Nephron (organoid): ENCODE results near the gene BMPR2.
"Not testable (repeated sequence)": the region's sequence is repeated elsewhere in the genome, so short reads cannot be mapped to it uniquely, and the experiment has no call there.

Experiments used
- H3K27ac Mint-ChIP-seq, 3 experiments: 2 replicates each; pipeline ENCODE4 v1.8.0; 2020; ENCODE audit warnings: mixed read lengths in 3 of 3, mild to moderate bottlenecking in 2 of 3, moderate library complexity in 1 of 3
- H3K27me3 Mint-ChIP-seq: 2 replicates; pipeline ENCODE4 v1.8.0; 2021; ENCODE audit warnings: low read depth, mild to moderate bottlenecking, moderate library complexity, mixed read lengths
- H3K36me3 Mint-ChIP-seq: 2 replicates; pipeline ENCODE4 v1.8.0; 2020; ENCODE audit warnings: low read depth, mixed read lengths
- H3K4me1 Mint-ChIP-seq: 2 replicates; pipeline ENCODE4 v1.8.0; 2020; ENCODE audit warnings: mixed read lengths
- H3K4me3 Mint-ChIP-seq, 3 experiments: 2 replicates each; pipeline ENCODE4 v1.8.0; 2020; ENCODE audit warnings: mild to moderate bottlenecking in 3 of 3, mixed read lengths in 3 of 3, moderate library complexity in 2 of 3
- H3K9me3 Mint-ChIP-seq: 2 replicates; pipeline ENCODE4 v1.8.0; 2020; ENCODE audit warnings: mixed read lengths
- TF ChIP-seq, protein P1 (sequence below), 3 experiments: fragments of 200-600 bp; sonication (generic); IDR thresholded peaks; one replicate each; pipeline ENCODE4 v1.5.0; 2021; ENCODE audit warnings: antibody characterized with exemption in 3 of 3; ENCODE audit not compliant: unreplicated experiment in 3 of 3

BMPR2 gene

DNA sequence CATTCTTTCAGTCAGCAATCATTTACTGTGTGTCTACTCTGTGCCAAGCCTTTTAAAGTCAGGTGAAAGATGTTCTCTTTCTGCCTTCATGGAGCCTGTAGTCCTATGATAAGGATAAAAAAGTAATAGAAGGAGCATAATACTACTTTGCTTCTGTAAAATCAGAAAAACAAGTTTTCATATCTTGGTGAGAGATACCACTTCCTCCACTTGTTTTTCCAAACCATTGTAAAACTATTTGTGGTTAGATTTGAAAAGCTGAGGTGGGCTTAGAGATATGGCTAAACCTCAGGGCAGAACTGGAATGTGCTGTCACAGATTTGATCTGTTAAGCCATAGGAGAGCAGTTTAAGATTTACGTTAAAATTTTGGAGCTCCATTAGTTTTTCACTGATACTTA, 153.9 kb downstream of the BMPR2 start:
- Mint-ChIP-seq H3K36me3 (peaks cover 50% of the 10 kb centered on the region), H3K4me3 (no peak overlapping the region), H3K9me3 (no peaks in the 10 kb centered on the region), H3K27me3 (no peaks in the 10 kb centered on the region), H3K4me1 (no peaks in the 10 kb centered on the region), H3K27ac (no peak overlapping the region)
- TF ChIP-seq, protein P1, sequence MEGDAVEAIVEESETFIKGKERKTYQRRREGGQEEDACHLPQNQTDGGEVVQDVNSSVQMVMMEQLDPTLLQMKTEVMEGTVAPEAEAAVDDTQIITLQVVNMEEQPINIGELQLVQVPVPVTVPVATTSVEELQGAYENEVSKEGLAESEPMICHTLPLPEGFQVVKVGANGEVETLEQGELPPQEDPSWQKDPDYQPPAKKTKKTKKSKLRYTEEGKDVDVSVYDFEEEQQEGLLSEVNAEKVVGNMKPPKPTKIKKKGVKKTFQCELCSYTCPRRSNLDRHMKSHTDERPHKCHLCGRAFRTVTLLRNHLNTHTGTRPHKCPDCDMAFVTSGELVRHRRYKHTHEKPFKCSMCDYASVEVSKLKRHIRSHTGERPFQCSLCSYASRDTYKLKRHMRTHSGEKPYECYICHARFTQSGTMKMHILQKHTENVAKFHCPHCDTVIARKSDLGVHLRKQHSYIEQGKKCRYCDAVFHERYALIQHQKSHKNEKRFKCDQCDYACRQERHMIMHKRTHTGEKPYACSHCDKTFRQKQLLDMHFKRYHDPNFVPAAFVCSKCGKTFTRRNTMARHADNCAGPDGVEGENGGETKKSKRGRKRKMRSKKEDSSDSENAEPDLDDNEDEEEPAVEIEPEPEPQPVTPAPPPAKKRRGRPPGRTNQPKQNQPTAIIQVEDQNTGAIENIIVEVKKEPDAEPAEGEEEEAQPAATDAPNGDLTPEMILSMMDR (IDR thresholded peaks at IDR 0.05; ENCODE audit: unreplicated experiment in 3 of 3), result no peak

DNA sequence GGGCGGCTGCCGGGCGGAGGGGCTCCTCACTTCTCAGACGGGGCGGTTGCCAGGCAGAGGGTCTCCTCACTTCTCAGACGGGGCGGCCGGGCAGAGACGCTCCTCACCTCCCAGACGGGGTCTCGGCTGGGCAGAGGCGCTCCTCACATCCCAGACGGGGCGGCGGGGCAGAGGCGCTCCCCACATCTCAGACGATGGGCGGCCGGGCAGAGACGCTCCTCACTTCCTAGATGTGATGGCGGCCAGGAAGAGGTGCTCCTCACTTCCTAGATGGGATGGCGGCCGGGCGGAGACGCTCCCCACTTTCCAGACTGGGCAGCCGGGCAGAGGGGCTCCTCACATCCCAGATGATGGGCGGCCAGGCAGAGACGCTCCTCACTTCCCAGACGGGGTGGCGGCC, 159.2 kb downstream of the BMPR2 start:
- peaks cover 11% of the 10 kb centered on the region for H3K4me1 Mint-ChIP-seq

DNA sequence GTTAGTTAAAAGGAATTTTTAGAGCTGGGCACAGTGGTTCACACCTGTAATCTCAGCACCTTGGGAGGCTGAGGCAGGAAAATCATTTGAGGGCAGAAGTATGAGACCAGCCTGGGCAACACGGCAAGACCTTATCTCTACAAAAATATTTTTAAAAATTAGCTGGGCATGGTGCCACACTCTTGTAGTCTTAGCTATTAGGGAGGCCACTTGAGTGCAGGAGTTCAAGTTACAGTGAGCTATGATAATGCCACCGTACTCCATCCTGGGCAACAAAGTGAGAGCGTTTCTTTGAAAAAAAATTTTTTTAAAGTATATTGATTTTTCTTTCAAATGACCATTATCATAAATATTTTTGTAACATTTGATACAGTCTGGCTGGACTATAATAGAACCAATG, 165.0 kb downstream of the BMPR2 start:
- H3K4me3 Mint-ChIP-seq, result no peak overlapping the region
- TF ChIP-seq, protein P1 (IDR thresholded peaks at IDR 0.05; ENCODE audit: unreplicated experiment in 3 of 3), result no peak
- H3K4me1 Mint-ChIP-seq, result peaks cover 11% of the 10 kb centered on the region
- no peaks in the 10 kb centered on the region for H3K27me3 Mint-ChIP-seq
- no peaks in the 10 kb centered on the region for H3K9me3 Mint-ChIP-seq
- no peak overlapping the region for H3K27ac Mint-ChIP-seq
- peaks cover 48% of the 10 kb centered on the region for H3K36me3 Mint-ChIP-seq

More for the DNA sequence above, 159.2 kb downstream of the BMPR2 start:
- not testable (repeated sequence) for H3K27me3 Mint-ChIP-seq, H3K4me3 Mint-ChIP-seq, H3K9me3 Mint-ChIP-seq, H3K27ac Mint-ChIP-seq
- H3K36me3 Mint-ChIP-seq, result peaks cover 40% of the 10 kb centered on the region

DNA sequence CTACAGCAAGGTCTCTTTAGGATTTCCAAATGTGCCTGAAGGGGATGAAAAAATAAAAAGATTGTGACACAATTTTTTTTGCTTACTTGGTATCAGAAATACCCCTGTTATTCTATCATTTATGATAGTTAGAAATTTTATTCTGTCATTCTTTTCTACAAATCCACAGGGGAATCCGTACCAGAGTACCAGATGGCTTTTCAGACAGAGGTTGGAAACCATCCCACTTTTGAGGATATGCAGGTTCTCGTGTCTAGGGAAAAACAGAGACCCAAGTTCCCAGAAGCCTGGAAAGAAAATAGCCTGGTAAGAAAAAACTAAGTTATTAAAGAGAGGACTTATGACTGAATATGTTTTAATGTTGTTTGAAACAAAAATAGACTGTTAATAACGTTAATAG, 166.0 kb downstream of the BMPR2 start:
- peaks cover 11% of the 10 kb centered on the region for H3K4me1 Mint-ChIP-seq
- H3K4me3 Mint-ChIP-seq, result no peak overlapping the region
- H3K36me3 Mint-ChIP-seq, result peaks cover 47% of the 10 kb centered on the region
- H3K9me3 Mint-ChIP-seq, result no peaks in the 10 kb centered on the region
- H3K27ac Mint-ChIP-seq, result no peak overlapping the region
- TF ChIP-seq, protein P1 (IDR thresholded peaks at IDR 0.05; ENCODE audit: unreplicated experiment in 3 of 3), result no peak
- H3K27me3 Mint-ChIP-seq, result no peaks in the 10 kb centered on the region

DNA sequence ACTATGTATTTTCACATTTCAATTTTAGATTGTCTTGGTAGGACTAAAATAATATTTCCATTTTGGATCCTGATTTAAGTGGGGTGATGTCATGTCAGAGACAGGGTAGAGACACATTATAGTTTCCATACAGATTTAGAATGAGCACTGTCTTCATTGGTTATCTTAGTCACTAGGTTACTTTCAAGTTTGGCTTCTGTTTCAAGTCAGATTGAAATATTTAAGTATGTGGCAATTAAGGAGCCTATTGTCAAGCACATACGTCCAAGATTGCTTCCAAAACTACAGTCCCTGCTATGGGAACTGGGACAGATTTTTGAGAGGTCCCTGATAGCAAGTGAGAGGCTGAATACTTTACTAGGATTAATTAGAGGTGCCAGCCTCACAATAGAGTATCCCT, 169.4 kb downstream of the BMPR2 start:
- H3K9me3 Mint-ChIP-seq, result no peaks in the 10 kb centered on the region
- no peaks in the 10 kb centered on the region for H3K27me3 Mint-ChIP-seq
- TF ChIP-seq, protein P1 (IDR thresholded peaks at IDR 0.05; ENCODE audit: unreplicated experiment in 3 of 3), result no peak
- H3K27ac Mint-ChIP-seq, result no peak overlapping the region
- no peaks in the 10 kb centered on the region for H3K4me1 Mint-ChIP-seq
- no peak overlapping the region for H3K4me3 Mint-ChIP-seq
- H3K36me3 Mint-ChIP-seq, result peaks cover 46% of the 10 kb centered on the region

DNA sequence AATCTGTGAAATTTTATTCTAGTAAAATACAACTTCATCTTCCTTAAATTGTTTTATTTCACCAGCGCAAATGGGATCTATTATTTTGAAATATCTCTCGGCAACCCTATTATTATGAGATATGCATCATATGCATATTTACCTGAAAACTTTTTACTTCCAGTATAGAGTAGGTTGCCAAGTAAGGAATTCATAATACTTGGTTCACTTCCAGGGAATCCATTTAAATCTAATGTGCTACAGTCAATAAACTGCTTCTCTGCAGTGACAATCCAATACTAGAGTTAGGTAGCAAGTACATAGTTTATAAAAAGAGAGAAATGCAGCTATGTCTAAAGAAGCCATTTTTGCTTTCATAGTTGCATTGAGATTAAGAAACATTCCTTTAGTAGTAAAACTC, 169.8 kb downstream of the BMPR2 start:
- Mint-ChIP-seq H3K4me3 (no peak overlapping the region), H3K4me1 (no peaks in the 10 kb centered on the region), H3K36me3 (peaks cover 42% of the 10 kb centered on the region), H3K27me3 (no peaks in the 10 kb centered on the region), H3K9me3 (no peaks in the 10 kb centered on the region), H3K27ac (no peak overlapping the region)
- TF ChIP-seq, protein P1 (IDR thresholded peaks at IDR 0.05; ENCODE audit: unreplicated experiment in 3 of 3), result no peak

DNA sequence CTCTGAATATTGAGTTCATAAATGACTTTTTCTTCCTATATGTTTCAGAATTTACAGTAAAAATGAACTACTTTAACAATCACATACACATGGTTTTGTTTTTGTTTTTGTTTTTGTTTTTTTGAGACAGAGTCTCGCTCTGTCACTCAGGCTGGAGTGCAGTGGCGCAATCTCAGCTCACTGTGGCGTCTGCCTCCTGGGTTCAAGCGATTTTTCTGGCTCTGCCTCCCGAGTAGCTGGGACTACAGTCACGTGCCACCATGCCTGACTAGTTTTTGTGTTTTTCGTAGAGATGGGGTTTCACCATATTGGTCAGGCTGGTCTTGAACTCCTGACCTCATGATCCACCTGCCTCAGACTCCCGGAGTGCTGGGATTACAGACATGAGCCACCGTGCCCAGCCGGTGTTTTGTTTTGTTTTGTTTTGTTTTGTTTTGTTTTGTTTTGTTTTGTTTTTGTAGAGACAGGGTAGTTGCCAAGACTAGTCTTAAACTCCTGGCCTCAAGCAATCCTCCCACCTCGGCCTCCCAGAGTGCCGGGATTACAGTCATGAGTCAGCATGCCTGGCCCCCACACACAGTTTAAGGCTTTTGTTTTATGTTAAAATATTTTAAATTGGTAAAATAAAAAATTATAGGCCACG, 170.5 kb downstream of the BMPR2 start:
- not testable (repeated sequence) for H3K4me1 Mint-ChIP-seq, H3K27me3 Mint-ChIP-seq, H3K9me3 Mint-ChIP-seq, H3K27ac Mint-ChIP-seq, H3K4me3 Mint-ChIP-seq
- peaks cover 35% of the 10 kb centered on the region for H3K36me3 Mint-ChIP-seq
